Spinal cord (tissue), 10 donors: Measurements from ENCODE around the gene NLRP6. TPM values are rescaled to one million over a fixed set of nuclear protein-coding genes. Genes with fewer than 3 reads are reported as not detected.

Experiments
- DNase-seq, 6 donors: peaks; one replicate each; pipeline versions ENCODE4 v3.0.0 to v3.0.0-alpha.2; 2013 to 2015; ENCODE audit warnings: low spot score in 6 of 6, low read depth in 4 of 6
- H3K27ac ChIP-seq: one replicate; pipeline ENCODE4 v1.5.1; 2013; ENCODE audit warnings: low read depth, low read length, control low read depth
- H3K27me3 ChIP-seq: one replicate; pipeline ENCODE4 v1.6.1; 2013; ENCODE audit warnings: low read length; ENCODE audit not compliant: control insufficient read depth, insufficient read depth
- H3K36me3 ChIP-seq: one replicate; pipeline ENCODE4 v1.6.1; 2013; ENCODE audit warnings: low read length; ENCODE audit not compliant: control insufficient read depth, insufficient read depth
- H3K4me1 ChIP-seq: one replicate; pipeline ENCODE4 v1.6.1; 2013; ENCODE audit warnings: low read length; ENCODE audit not compliant: control insufficient read depth, insufficient read depth
- H3K4me3 ChIP-seq: one replicate; pipeline ENCODE4 v1.5.1; 2013; ENCODE audit warnings: low read depth, low read length, control low read depth
- H3K9me3 ChIP-seq: one replicate; pipeline ENCODE4 v1.6.1; 2013; ENCODE audit warnings: low read length; ENCODE audit not compliant: control insufficient read depth, insufficient read depth
- WGBS: methylation state at CpG from one replicate; pipeline ENCODE4 v1.1.5; 2013; ENCODE audit warnings: missing lambda C conversion rate; ENCODE audit not compliant: insufficient coverage; 5-methylcytosine and 5-hydroxymethylcytosine counted together
- polyA plus RNA-seq, 2 donors: library from polyadenylated mRNA; unstranded; fragments of 120-200 nt; gene quantifications; one replicate each; pipeline ENCODE4 v1.2.1, GENCODE V29; 2013; ENCODE audit not compliant: insufficient read length in 2 of 2
- total RNA-seq, 2 donors: library from RNA; depleted of rRNA in 1 of 2; stranded (reverse); fragments of 120-200 nt in 1 of 2; fragments of >200 nt in 1 of 2; gene quantifications; one replicate each; pipeline versions ENCODE4 v1.2.3 to v1.2.4, GENCODE V29; 2013 to 2014
- donor health status: healthy.

Gene NLRP6
- total and polyA plus RNA-seq, 4 donors, result not detected

DNA sequence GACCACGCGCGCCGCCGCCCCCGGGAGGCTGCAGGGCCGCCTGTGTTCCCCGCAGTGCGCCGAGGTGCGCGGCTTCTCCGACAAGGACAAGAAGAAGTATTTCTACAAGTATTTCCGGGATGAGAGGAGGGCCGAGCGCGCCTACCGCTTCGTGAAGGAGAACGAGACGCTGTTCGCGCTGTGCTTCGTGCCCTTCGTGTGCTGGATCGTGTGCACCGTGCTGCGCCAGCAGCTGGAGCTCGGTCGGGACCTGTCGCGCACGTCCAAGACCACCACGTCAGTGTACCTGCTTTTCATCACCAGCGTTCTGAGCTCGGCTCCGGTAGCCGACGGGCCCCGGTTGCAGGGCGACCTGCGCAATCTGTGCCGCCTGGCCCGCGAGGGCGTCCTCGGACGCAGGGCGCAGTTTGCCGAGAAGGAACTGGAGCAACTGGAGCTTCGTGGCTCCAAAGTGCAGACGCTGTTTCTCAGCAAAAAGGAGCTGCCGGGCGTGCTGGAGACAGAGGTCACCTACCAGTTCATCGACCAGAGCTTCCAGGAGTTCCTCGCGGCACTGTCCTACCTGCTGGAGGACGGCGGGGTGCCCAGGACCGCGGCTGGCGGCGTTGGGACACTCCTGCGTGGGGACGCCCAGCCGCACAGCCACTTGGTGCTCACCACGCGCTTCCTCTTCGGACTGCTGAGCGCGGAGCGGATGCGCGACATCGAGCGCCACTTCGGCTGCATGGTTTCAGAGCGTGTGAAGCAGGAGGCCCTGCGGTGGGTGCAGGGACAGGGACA is 2.7 kb downstream of the NLRP6 start:
- no peak overlapping the region for H3K4me3 ChIP-seq
- no peaks in the 10 kb centered on the region for H3K36me3 ChIP-seq
- H3K9me3 ChIP-seq, result no peaks in the 10 kb centered on the region
- DNase-seq, result no peak
- peaks cover 67% of the 10 kb centered on the region for H3K27me3 ChIP-seq
- 9% methylated on average over 79 of the region's 79 CpGs for WGBS
- no peak overlapping the region for H3K27ac ChIP-seq
- peaks cover 15% of the 10 kb centered on the region for H3K4me1 ChIP-seq

DNA sequence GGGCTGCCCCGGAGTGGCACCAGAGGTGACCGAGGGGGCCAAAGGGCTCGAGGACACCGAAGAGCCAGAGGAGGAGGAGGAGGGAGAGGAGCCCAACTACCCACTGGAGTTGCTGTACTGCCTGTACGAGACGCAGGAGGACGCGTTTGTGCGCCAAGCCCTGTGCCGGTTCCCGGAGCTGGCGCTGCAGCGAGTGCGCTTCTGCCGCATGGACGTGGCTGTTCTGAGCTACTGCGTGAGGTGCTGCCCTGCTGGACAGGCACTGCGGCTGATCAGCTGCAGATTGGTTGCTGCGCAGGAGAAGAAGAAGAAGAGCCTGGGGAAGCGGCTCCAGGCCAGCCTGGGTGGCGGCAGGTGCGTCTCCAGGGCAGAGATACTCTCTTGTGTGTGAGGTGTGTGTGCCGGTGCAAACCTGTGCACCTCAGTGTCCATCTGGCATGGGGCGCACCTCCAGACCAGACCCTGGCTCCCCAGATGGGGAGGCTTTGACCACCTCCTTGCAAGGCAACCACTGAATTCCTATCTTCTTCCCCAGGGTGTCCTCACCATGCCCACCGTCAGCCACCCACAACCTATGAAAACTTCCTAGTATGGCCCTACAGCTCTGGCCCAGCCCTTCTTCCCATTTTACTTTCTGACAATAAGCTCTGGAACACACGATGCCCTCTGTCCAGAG is 3.4 kb downstream of the NLRP6 start:
- WGBS, result 37% methylated on average over 26 of the region's 26 CpGs
- Histone ChIP-seq H3K4me1 (peaks cover 15% of the 10 kb centered on the region), H3K36me3 (no peaks in the 10 kb centered on the region), H3K9me3 (no peaks in the 10 kb centered on the region), H3K27me3 (peaks cover 74% of the 10 kb centered on the region), H3K27ac (no peak overlapping the region), H3K4me3 (no peak overlapping the region)
- DNase-seq, result no peak

DNA sequence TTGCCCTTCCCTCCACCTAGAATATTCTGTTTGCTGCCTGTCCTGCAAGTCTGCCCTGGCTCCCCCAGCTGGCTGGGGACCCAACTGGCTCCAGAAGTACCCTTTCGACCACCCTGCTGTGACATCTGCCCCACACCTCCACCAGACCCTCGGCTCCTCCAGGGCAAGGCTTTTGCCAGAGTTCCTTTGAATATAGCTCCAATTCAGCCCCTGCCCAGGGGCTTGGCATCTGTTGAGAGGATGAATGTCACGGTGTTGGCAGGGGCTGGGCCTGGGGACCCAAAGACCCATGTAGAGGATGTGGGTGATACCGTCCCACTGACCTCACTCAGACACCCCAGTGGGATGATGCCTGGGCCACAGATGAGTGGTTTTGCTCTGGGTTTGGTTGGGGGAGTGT is 4.0 kb downstream of the NLRP6 start:
- Histone ChIP-seq H3K27ac (no peak overlapping the region), H3K27me3 (peaks cover 78% of the 10 kb centered on the region), H3K4me3 (no peak overlapping the region), H3K9me3 (no peaks in the 10 kb centered on the region), H3K4me1 (peaks cover 15% of the 10 kb centered on the region), H3K36me3 (no peaks in the 10 kb centered on the region)
- WGBS, result 65% methylated on average over 4 of the region's 4 CpGs
- no peak for DNase-seq

DNA sequence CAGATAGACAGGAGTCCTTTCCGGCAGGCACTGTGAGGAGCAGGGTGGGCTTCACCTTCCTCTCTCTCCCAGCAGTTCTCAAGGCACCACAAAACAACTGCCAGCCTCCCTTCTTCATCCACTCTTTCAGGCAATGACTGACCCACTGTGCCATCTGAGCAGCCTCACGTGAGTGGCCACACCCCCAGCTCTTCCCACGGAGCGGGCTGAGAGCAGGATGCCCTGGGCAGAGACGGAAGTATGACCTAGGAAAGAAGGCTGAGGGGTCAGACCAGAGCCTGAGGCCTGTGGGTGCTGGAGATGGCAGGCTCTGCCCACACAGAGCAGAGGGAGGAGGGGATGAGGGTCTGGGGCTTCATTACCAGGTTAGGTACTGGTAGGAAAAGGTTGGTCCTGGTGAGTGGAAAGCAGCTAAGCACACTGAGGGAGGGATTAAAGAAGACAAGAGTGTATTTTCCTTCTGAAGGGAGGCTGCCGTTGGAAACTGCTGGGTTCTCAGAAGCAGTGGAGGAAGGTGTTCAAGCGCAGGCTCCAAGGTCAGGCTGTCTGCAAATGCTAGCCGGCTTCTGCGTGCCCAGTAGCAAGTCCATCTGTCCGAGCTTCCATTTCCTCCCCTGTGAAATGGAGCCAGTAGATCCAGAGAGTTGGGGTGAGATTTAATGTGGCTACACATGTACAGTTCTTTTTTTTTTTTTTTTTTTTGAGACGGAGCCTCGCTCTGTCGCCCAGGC is 4.6 kb downstream of the NLRP6 start:
- DNase-seq, result no peak
- WGBS, result 71% methylated on average over 10 of the region's 13 CpGs

DNA sequence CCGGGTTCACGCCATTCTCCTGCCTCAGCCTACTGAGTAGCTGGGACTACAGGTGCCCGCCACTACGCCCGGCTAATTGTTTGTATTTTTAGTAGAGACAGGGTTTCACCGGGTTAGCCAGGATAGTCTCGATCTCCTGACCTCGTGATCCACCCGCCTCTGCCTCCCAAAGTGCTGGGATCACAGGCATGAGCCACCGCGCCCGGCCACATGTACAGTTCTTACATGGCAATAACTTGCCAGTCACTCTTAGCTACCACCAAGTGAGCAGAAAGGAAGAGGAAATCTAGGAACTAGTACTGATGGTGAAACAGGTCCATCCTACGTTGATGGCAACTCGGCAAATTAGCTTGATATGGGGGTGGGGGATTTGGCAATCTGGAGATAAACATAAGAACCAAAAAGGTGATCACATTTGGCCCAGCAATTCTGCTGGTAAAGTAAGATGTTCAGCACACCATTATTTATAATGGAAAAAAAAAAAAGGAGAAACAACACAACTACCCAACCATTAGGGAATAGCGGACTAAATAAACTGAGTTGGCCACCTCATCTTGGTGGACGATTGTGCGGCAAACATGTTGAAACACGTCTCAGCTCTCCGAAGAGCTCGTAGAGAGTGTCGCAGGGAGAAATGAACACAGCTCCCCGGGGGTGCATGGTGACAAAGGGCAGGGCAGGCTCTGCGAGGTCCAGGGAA is 5.3 kb downstream of the NLRP6 start:
- whole genome bisulfite sequencing, result 85% methylated on average over 15 of the region's 23 CpGs
- Histone ChIP-seq H3K4me1 (peaks cover 23% of the 10 kb centered on the region), H3K27me3 (peaks cover 80% of the 10 kb centered on the region), H3K36me3 (no peaks in the 10 kb centered on the region), H3K9me3 (no peaks in the 10 kb centered on the region), H3K27ac (no peak overlapping the region), H3K4me3 (no peak overlapping the region)
- no peak for DNase-seq

More for the DNA sequence above, 4.6 kb downstream of the NLRP6 start:
- Histone ChIP-seq H3K4me1 (peaks cover 16% of the 10 kb centered on the region), H3K27ac (no peak overlapping the region), H3K9me3 (no peaks in the 10 kb centered on the region), H3K36me3 (no peaks in the 10 kb centered on the region), H3K27me3 (peaks cover 80% of the 10 kb centered on the region), H3K4me3 (no peak overlapping the region)

DNA sequence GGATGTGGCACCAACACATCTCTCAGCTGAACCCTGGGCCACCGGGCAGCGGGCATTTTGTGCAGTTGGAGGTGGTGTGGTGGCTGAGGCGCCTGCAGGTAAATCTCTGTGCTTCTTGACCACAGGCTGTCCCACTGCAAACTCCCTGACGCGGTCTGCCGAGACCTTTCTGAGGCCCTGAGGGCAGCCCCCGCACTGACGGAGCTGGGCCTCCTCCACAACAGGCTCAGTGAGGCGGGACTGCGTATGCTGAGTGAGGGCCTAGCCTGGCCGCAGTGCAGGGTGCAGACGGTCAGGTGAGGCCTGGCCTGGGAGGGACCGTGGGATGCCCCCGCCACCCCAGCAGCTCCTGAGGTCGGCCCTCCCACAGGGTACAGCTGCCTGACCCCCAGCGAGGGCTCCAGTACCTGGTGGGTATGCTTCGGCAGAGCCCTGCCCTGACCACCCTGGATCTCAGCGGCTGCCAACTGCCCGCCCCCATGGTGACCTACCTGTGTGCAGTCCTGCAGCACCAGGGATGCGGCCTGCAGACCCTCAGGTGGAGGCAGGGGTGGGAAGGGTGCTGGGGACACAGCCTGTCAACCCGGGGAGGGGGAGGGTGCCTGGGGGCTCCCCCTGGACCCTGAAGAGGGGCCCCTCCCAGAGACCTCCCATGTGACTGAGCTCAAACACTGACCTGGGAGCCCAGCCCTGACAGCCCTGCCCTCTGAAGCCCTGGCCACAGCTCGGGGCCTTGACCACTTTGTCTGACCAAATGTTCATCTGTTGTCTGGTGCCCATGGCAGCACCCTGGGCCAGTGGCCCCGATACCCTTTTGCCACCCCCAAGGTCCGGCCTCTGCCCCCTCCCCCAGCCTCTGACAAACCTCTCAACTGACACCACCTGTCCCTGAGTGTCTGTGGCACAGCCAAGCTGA is 6.2 kb downstream of the NLRP6 start:
- peaks cover 73% of the 10 kb centered on the region for H3K27me3 ChIP-seq
- no peaks in the 10 kb centered on the region for H3K36me3 ChIP-seq
- no peak overlapping the region for H3K27ac ChIP-seq
- H3K4me1 ChIP-seq, result peaks cover 24% of the 10 kb centered on the region
- no peak for DNase-seq
- WGBS, result 80% methylated on average over 22 of the region's 24 CpGs
- no peaks in the 10 kb centered on the region for H3K9me3 ChIP-seq
- H3K4me3 ChIP-seq, result no peak overlapping the region

DNA sequence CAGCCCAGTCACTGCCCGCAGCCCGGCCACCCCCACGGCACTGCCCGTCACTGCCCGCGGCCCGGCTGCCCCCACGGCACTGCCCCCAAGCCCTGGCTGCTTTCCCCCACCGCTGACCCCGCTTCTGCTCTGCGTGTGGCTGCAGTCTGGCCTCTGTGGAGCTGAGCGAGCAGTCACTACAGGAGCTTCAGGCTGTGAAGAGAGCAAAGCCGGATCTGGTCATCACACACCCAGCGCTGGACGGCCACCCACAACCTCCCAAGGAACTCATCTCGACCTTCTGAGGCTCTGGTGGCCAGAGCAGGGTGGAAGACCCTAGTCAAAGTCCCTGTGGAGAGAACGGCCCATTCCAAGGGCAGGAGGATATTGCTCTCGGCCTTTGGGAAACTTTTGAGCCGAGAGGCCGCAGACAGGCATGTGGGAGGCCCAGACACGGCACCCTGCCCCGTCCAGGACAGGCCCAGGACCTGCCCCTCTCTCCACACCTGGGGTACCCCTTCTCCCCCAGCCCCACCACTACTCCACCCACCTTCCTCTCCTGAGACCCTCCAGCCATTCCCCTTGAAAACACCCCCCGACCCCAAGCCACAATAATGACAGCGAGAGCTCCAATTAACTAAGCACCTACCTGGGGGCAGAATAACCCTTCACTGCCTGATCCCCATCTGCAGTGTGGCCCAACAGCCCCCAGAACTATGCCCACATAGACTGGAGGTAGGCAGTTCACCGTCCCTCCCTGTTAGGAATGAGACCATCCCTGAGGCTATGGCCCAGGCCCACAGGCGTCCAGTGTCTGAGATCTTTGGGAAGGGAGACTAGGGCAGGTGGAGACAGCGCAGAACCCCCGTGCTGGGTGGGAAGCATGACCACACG is 7.0 kb downstream of the NLRP6 start:
- H3K36me3 ChIP-seq, result peaks cover 3% of the 10 kb centered on the region
- H3K4me1 ChIP-seq, result peaks cover 26% of the 10 kb centered on the region
- H3K4me3 ChIP-seq, result no peak overlapping the region
- peaks cover 69% of the 10 kb centered on the region for H3K27me3 ChIP-seq
- no peaks in the 10 kb centered on the region for H3K9me3 ChIP-seq
- no peak overlapping the region for H3K27ac ChIP-seq
- WGBS, result 84% methylated on average over 29 of the region's 29 CpGs
- DNase-seq, result no peak

DNA sequence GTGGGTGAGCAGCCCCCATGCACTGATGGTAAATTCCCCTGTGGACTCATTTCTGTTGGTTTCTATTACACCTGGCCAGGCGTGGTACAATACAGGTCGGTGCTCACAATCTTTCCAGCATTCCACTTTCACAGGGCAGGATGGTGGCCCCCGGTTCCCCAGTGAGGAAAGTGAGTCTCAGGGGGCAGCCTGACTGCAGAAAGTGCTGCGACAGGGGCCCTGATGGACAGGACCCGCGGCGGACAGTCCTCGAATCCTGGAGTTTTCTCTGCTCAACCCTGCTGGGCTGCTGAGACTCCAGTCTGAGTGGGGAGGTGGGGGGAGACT is 7.7 kb downstream of the NLRP6 start:
- Histone ChIP-seq H3K4me1 (peaks cover 23% of the 10 kb centered on the region), H3K27ac (no peak overlapping the region), H3K27me3 (peaks cover 65% of the 10 kb centered on the region), H3K36me3 (peaks cover 8% of the 10 kb centered on the region), H3K4me3 (no peak overlapping the region), H3K9me3 (no peaks in the 10 kb centered on the region)
- no peak for DNase-seq
- WGBS, result 94% methylated on average over 4 of the region's 8 CpGs
